ENCODE measurements around the gene SNTA1.
"Not testable (repeated sequence)": the region's sequence is repeated elsewhere in the genome, so short reads cannot be mapped to it uniquely, and the experiment has no call there.

SNTA1 gene

DNA sequence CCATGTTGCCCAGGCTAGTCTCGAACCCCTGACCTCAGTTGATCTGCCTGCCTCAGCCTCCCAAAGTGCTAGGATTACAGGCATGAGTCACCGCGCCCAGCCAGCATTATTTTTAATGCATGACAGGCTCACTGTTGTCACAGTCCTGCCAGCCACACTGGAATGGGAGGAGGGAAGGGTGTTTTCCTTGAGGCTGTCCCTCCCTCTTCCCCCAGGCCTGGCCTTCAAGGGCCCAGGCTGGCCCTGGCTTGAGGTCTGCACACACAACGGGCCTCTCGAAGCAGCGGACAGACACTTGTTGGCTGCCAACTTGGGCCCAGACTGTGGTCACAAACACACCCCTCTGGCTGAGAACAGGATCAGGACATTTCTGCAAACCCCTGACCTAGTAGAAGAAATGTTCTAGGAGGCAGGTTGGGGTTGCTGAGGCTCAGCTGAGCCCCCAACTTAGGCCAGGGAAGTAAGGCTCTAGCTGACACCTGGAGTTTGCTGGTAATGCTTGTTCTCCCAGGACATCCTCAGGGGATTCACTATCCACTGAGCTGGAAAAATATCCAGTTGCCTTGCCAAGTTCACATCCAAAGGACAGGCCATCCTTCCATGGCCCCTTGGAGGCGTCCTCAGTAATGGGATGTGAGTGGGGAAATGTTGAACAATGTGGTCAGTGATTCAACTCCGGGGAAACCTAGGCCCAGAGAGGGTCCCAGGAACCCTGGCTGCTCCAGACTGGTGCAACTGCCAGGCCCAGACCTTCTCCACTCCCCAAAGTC lies 9.9 kb downstream of the SNTA1 start:
- H2BK12ac ChIP-seq (ENCODE audit: low read length) = no peak overlapping the region
- H3K14ac ChIP-seq (ENCODE audit: low read length) = no peak overlapping the region
- H3K36me3 ChIP-seq (replicated peaks in 1 of 2; ENCODE audit: control insufficient read depth in 2 of 2, insufficient read depth in 2 of 2, low read length in 2 of 2) = peaks cover 0 to 2% of the 10 kb centered on the region in 2 donors
- H4K8ac ChIP-seq (ENCODE audit: low read depth, low read length) = no peak overlapping the region
- H3K23ac ChIP-seq (ENCODE audit: low read depth, low read length, poor library complexity) = no peak overlapping the region
- H3K4me1 ChIP-seq (ENCODE audit: control insufficient read depth in 2 of 2, insufficient read depth in 1 of 2, low read depth in 1 of 2, low read length in 2 of 2) = peaks cover 0 to 4% of the 10 kb centered on the region in 2 donors
- no peak overlapping the region for H2BK5ac ChIP-seq (ENCODE audit: low read length)
- no peak overlapping the region for H2BK120ac ChIP-seq (ENCODE audit: low read depth, low read length)
- no peak overlapping the region for H4K91ac ChIP-seq (ENCODE audit: low read depth, low read length, poor library complexity)
- no peak overlapping the region for H3K4me2 ChIP-seq (ENCODE audit: insufficient read depth, low read length, poor library complexity, severe bottlenecking)
- H2AFZ ChIP-seq (ENCODE audit: low read length) = no peak overlapping the region
- H2AK5ac ChIP-seq (ENCODE audit: low read depth, low read length) = no peak overlapping the region
- H3K27me3 ChIP-seq (ENCODE audit: control insufficient read depth in 3 of 3, insufficient read depth in 3 of 3, low read depth in 1 of 3, low read length in 3 of 3) = no peaks in the 10 kb centered on the region
- H3K4me3 ChIP-seq (ENCODE audit: low read length in 2 of 2) = no peak overlapping the region
- DNase-seq (ENCODE audit: low spot score) = no peak
- WGBS, 2 donors (ENCODE audit: extremely low coverage in 2 of 2, insufficient read length in 2 of 2, insufficient replicate concordance in 1 of 2) = no CpG with 5 or more reads among the region's 8 CpGs
- no peak overlapping the region for H3K27ac ChIP-seq (replicated peaks; ENCODE audit: low read length)
- H3K4ac ChIP-seq (ENCODE audit: low read length) = no peak overlapping the region
- H3K18ac ChIP-seq (ENCODE audit: low read length) = no peak overlapping the region
- H3K79me1 ChIP-seq (ENCODE audit: low read depth, low read length) = no peaks in the 10 kb centered on the region
- no peak overlapping the region for H3K9ac ChIP-seq (ENCODE audit: low read depth, low read length, poor library complexity)
- H2BK15ac ChIP-seq (ENCODE audit: low read length) = no peak overlapping the region
- H3K9me3 ChIP-seq (replicated peaks in 1 of 2; ENCODE audit: control insufficient read depth in 2 of 2, insufficient read depth in 1 of 2, low read depth in 1 of 2, low read length in 2 of 2) = no peaks in the 10 kb centered on the region

DNA sequence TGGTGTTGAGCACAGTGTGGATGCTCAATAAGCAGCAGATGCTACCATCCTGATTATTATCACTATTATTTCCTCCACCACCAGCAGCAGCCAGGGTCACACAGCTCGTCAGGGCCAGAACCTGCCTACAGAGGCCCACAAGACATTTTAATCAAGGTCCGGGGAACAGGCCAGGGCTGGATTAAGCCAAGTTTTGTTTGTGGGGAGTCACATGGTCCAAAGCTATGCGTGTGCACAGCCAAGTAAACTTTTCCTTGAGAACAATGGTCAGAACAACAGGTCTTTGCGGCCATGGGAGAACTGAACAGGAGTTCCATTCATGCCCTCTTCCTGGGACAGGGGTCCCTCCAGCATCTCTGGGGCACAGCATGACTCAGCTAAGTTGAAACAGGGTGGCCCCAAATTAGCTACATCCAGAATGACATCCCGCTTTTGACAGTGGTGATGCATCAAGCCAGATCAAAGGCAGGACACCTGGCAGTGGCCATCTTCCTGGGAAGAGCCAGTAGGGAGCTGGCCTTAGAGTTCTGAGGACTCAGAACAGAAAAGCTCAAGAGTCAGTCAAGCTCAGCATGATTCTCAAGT lies 11.7 kb downstream of the SNTA1 start:
- H2BK5ac ChIP-seq (ENCODE audit: low read length) = no peak overlapping the region
- H3K4ac ChIP-seq (ENCODE audit: low read length) = no peak overlapping the region
- no peak overlapping the region for H2BK120ac ChIP-seq (ENCODE audit: low read depth, low read length)
- peak overlapping the region; percentile 24 for H2AFZ ChIP-seq (ENCODE audit: low read length)
- H3K4me1 ChIP-seq (ENCODE audit: control insufficient read depth in 2 of 2, insufficient read depth in 1 of 2, low read depth in 1 of 2, low read length in 2 of 2) = peaks cover 0 to 4% of the 10 kb centered on the region in 2 donors
- no peak overlapping the region for H3K9ac ChIP-seq (ENCODE audit: low read depth, low read length, poor library complexity)
- no peak overlapping the region for H3K23ac ChIP-seq (ENCODE audit: low read depth, low read length, poor library complexity)
- H3K18ac ChIP-seq (ENCODE audit: low read length) = no peak overlapping the region
- no peak overlapping the region for H3K4me2 ChIP-seq (ENCODE audit: insufficient read depth, low read length, poor library complexity, severe bottlenecking)
- H3K79me1 ChIP-seq (ENCODE audit: low read depth, low read length) = no peaks in the 10 kb centered on the region
- no peaks in the 10 kb centered on the region for H3K9me3 ChIP-seq (replicated peaks in 1 of 2; ENCODE audit: control insufficient read depth in 2 of 2, insufficient read depth in 1 of 2, low read depth in 1 of 2, low read length in 2 of 2)
- H2AK5ac ChIP-seq (ENCODE audit: low read depth, low read length) = no peak overlapping the region
- no CpG with 5 or more reads among the region's 5 CpGs for WGBS, 2 donors (ENCODE audit: extremely low coverage in 2 of 2, insufficient read length in 2 of 2, insufficient replicate concordance in 1 of 2)
- no peak overlapping the region for H2BK12ac ChIP-seq (ENCODE audit: low read length)
- no peak overlapping the region for H3K14ac ChIP-seq (ENCODE audit: low read length)
- H3K4me3 ChIP-seq (ENCODE audit: low read length in 2 of 2) = no peak overlapping the region
- H3K36me3 ChIP-seq (replicated peaks in 1 of 2; ENCODE audit: control insufficient read depth in 2 of 2, insufficient read depth in 2 of 2, low read length in 2 of 2) = peaks cover 0 to 2% of the 10 kb centered on the region in 2 donors
- no peak overlapping the region for H4K8ac ChIP-seq (ENCODE audit: low read depth, low read length)
- DNase-seq (ENCODE audit: low spot score) = no peak
- no peak overlapping the region for H2BK15ac ChIP-seq (ENCODE audit: low read length)
- H3K27me3 ChIP-seq (ENCODE audit: control insufficient read depth in 3 of 3, insufficient read depth in 3 of 3, low read depth in 1 of 3, low read length in 3 of 3) = no peaks in the 10 kb centered on the region
- H4K91ac ChIP-seq (ENCODE audit: low read depth, low read length, poor library complexity) = no peak overlapping the region
- no peak overlapping the region for H3K27ac ChIP-seq (replicated peaks; ENCODE audit: low read length)

DNA sequence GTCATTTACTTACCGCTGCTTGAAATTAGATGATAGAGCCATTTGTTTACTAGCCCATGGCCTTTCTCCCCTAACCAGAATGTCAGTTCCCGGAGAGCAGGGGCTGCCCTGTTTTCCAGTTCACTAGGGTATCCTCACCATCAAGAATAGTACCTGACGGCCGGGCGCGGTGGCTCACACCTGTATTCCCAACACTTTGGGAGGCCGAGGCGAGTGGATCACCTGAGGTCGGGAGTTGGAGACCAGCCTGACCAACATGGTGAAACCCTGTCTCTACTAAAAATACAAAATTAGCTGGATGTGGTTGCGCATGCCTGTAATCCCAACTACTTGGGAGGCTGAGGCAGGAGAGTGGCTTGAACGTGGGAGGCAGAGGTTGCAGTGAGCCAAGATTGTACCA lies 19.7 kb downstream of the SNTA1 start:
- not testable (repeated sequence) for H3K4ac ChIP-seq (ENCODE audit: low read length); H3K36me3 ChIP-seq (replicated peaks in 1 of 2; ENCODE audit: control insufficient read depth in 2 of 2, insufficient read depth in 2 of 2, low read length in 2 of 2); H3K27me3 ChIP-seq (ENCODE audit: control insufficient read depth in 3 of 3, insufficient read depth in 3 of 3, low read depth in 1 of 3, low read length in 3 of 3); H4K91ac ChIP-seq (ENCODE audit: low read depth, low read length, poor library complexity); H2BK5ac ChIP-seq (ENCODE audit: low read length); H3K14ac ChIP-seq (ENCODE audit: low read length); H3K27ac ChIP-seq (replicated peaks; ENCODE audit: low read length); H3K23ac ChIP-seq (ENCODE audit: low read depth, low read length, poor library complexity); H3K4me2 ChIP-seq (ENCODE audit: insufficient read depth, low read length, poor library complexity, severe bottlenecking); H3K4me1 ChIP-seq (ENCODE audit: control insufficient read depth in 2 of 2, insufficient read depth in 1 of 2, low read depth in 1 of 2, low read length in 2 of 2); H2BK15ac ChIP-seq (ENCODE audit: low read length); H4K8ac ChIP-seq (ENCODE audit: low read depth, low read length); H3K9me3 ChIP-seq (replicated peaks in 1 of 2; ENCODE audit: control insufficient read depth in 2 of 2, insufficient read depth in 1 of 2, low read depth in 1 of 2, low read length in 2 of 2); H3K9ac ChIP-seq (ENCODE audit: low read depth, low read length, poor library complexity); H3K79me1 ChIP-seq (ENCODE audit: low read depth, low read length); H3K18ac ChIP-seq (ENCODE audit: low read length); H2AFZ ChIP-seq (ENCODE audit: low read length); H3K4me3 ChIP-seq (ENCODE audit: low read length in 2 of 2); H2BK12ac ChIP-seq (ENCODE audit: low read length); DNase-seq (ENCODE audit: low spot score); H2AK5ac ChIP-seq (ENCODE audit: low read depth, low read length); H2BK120ac ChIP-seq (ENCODE audit: low read depth, low read length)
- WGBS, 2 donors (ENCODE audit: extremely low coverage in 2 of 2, insufficient read length in 2 of 2, insufficient replicate concordance in 1 of 2) = no CpG with 5 or more reads among the region's 11 CpGs

- Histone ChIP-seq H3K18ac (ENCODE audit: low read length) (no peak overlapping the region), H3K9ac (ENCODE audit: low read depth, low read length, poor library complexity) (no peak overlapping the region)
- no peak for DNase-seq (ENCODE audit: low spot score)
These were observed 20.3 kb downstream of the SNTA1 start for GRCh38 chr20:33423141-33423834.

More at GRCh38 chr20:33423141-33423834, 20.3 kb downstream of the SNTA1 start:
- H4K91ac ChIP-seq (ENCODE audit: low read depth, low read length, poor library complexity) = no peak overlapping the region
- no CpG with 5 or more reads among the region's 7 CpGs for WGBS, 2 donors (ENCODE audit: extremely low coverage in 2 of 2, insufficient read length in 2 of 2, insufficient replicate concordance in 1 of 2)
- no peak overlapping the region for H2AK5ac ChIP-seq (ENCODE audit: low read depth, low read length)
- H2BK5ac ChIP-seq (ENCODE audit: low read length) = no peak overlapping the region
- no peak overlapping the region for H3K4me2 ChIP-seq (ENCODE audit: insufficient read depth, low read length, poor library complexity, severe bottlenecking)
- H4K8ac ChIP-seq (ENCODE audit: low read depth, low read length) = no peak overlapping the region
- H3K79me1 ChIP-seq (ENCODE audit: low read depth, low read length) = no peaks in the 10 kb centered on the region
- H3K27me3 ChIP-seq (ENCODE audit: control insufficient read depth in 3 of 3, insufficient read depth in 3 of 3, low read depth in 1 of 3, low read length in 3 of 3) = no peaks in the 10 kb centered on the region
- H3K4me1 ChIP-seq (ENCODE audit: control insufficient read depth in 2 of 2, insufficient read depth in 1 of 2, low read depth in 1 of 2, low read length in 2 of 2) = no peaks in the 10 kb centered on the region
- H2BK12ac ChIP-seq (ENCODE audit: low read length) = no peak overlapping the region
- no peak overlapping the region for H2BK15ac ChIP-seq (ENCODE audit: low read length)
- H3K23ac ChIP-seq (ENCODE audit: low read depth, low read length, poor library complexity) = no peak overlapping the region
- H2BK120ac ChIP-seq (ENCODE audit: low read depth, low read length) = no peak overlapping the region
- H2AFZ ChIP-seq (ENCODE audit: low read length) = no peak overlapping the region
- no peaks in the 10 kb centered on the region for H3K36me3 ChIP-seq (replicated peaks in 1 of 2; ENCODE audit: control insufficient read depth in 2 of 2, insufficient read depth in 2 of 2, low read length in 2 of 2)
- no peak overlapping the region for H3K14ac ChIP-seq (ENCODE audit: low read length)
- H3K27ac ChIP-seq (replicated peaks; ENCODE audit: low read length) = no peak overlapping the region
- H3K4me3 ChIP-seq (ENCODE audit: low read length in 2 of 2) = no peak overlapping the region
- H3K4ac ChIP-seq (ENCODE audit: low read length) = no peak overlapping the region
- H3K9me3 ChIP-seq (replicated peaks in 1 of 2; ENCODE audit: control insufficient read depth in 2 of 2, insufficient read depth in 1 of 2, low read depth in 1 of 2, low read length in 2 of 2) = no peaks in the 10 kb centered on the region
